Skeletal muscle tissue (tissue), 4 donors: ENCODE measurements around the gene FFAR2. TPM values are rescaled to one million over a fixed set of nuclear protein-coding genes. Genes with fewer than 3 reads are reported as not detected.
"Not testable (repeated sequence)": the region's sequence is repeated elsewhere in the genome, so short reads cannot be mapped to it uniquely, and the experiment has no call there.

Experiments used
- H3K27ac ChIP-seq: one replicate; pipeline ENCODE4 v1.7.0; 2013; ENCODE audit warnings: mild to moderate bottlenecking, low read depth, low read length, inconsistent platforms
- H3K27me3 ChIP-seq, 3 donors: one replicate each; pipeline ENCODE4 v1.7.0; 2013; ENCODE audit warnings: low read length in 3 of 3; ENCODE audit not compliant: control insufficient read depth in 3 of 3, insufficient read depth in 3 of 3
- H3K36me3 ChIP-seq, 3 donors: one replicate each; pipeline ENCODE4 v1.7.0; 2013; ENCODE audit warnings: low read length in 3 of 3; ENCODE audit not compliant: control insufficient read depth in 3 of 3, insufficient read depth in 3 of 3
- H3K4me1 ChIP-seq, 3 donors: one replicate each; pipeline ENCODE4 v1.7.0; 2013; ENCODE audit warnings: low read length in 3 of 3, mild to moderate bottlenecking in 3 of 3; ENCODE audit not compliant: control insufficient read depth in 3 of 3, insufficient read depth in 3 of 3
- H3K4me3 ChIP-seq, 3 donors: one replicate each; pipeline ENCODE4 v1.7.0; 2013; ENCODE audit warnings: low read length in 3 of 3
- H3K9ac ChIP-seq, 3 donors: one replicate each; pipeline ENCODE4 v1.7.0; 2013; ENCODE audit warnings: low read length in 3 of 3, mild to moderate bottlenecking in 3 of 3, moderate library complexity in 2 of 3, low read depth in 1 of 3
- H3K9me3 ChIP-seq, 3 donors: one replicate each; pipeline ENCODE4 v1.7.0; 2013; ENCODE audit warnings: low read length in 3 of 3; ENCODE audit not compliant: control insufficient read depth in 3 of 3
- total RNA-seq: library from RNA; depleted of rRNA; stranded (reverse); fragments of >200 nt; gene quantifications from one replicate; pipeline ENCODE4 v1.2.3, GENCODE V29; 2014
- donor health status: Osteomylitis.

The FFAR2 gene
- total RNA-seq, 1 donor from 2014 or later, result 1.0 TPM

DNA sequence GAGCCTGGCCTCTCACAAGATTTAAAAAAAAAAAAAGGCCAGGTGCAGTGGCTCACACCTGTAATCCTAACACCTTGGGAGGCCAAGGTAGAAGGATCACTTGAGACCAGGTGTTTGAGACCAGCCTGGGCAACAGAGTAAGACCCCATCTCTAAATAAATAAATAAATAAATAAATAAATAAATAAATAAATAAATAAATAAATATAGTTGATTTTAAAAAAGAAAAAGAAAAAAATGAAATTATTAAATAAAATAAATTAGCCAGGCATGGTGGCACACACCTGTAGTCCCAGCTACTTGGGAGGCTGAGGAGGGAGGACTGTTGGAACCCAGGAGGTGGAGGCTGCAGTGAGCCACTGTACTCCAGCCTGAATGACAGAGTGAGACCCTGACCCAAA is 13.7 kb downstream of the FFAR2 start:
- not testable (repeated sequence) for H3K27ac ChIP-seq, H3K9ac ChIP-seq, H3K9me3 ChIP-seq, H3K36me3 ChIP-seq, H3K27me3 ChIP-seq, H3K4me3 ChIP-seq
- peaks cover 16 to 22% (median 19%) of the 10 kb centered on the region in 3 donors for H3K4me1 ChIP-seq

DNA sequence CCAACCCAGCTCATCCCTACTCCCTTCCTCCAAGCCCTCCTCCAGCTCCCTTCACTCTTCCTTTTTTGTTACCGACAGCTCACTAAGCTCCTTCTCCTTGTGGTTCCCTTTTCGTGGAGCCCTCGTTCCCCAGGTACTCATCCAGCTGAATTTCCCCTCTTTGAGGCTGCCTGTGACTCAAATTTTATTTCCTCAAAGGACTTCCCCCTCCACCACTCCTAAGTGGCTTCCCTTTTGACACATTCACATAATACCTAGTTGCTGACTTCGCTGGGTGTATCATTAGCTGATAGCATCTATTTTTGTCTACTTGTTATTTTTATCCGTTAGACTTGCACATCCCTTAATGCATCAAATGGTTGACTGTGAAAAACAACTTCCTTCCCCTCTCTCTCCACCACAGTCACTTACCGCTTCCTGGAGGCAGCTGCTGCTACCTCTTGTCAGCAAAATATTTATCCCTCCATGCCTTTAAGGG is 14.5 kb downstream of the FFAR2 start:
- Histone ChIP-seq H3K4me1 (peaks cover 16 to 22% (median 19%) of the 10 kb centered on the region in 3 donors), H3K9me3 (no peaks in the 10 kb centered on the region), H3K4me3 (no peak overlapping the region), H3K9ac (no peak overlapping the region), H3K36me3 (no peaks in the 10 kb centered on the region), H3K27ac (no peak overlapping the region), H3K27me3 (no peaks in the 10 kb centered on the region)

DNA sequence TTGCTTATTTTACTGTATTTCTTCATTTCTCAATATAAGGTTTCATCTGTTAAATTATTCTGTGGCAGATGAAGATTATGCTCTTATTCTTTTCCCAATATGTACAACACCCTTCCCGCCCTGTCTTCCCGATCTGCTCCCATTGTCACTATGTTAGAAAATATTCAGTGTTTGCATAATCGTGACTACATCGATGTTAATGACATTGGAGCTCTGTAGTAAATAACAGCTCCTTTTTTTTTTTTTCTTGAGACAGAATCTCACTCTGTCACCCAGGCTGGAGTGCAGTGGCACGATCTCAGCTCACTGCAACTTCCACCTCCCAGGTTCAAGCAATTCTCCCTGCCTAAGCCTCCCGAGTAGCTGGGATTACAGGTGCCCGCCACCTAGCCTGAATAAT is 14.9 kb downstream of the FFAR2 start:
- not testable (repeated sequence) for H3K9ac ChIP-seq, H3K36me3 ChIP-seq, H3K27me3 ChIP-seq, H3K4me3 ChIP-seq, H3K9me3 ChIP-seq, H3K27ac ChIP-seq
- peaks cover 16 to 22% (median 19%) of the 10 kb centered on the region in 3 donors for H3K4me1 ChIP-seq

DNA sequence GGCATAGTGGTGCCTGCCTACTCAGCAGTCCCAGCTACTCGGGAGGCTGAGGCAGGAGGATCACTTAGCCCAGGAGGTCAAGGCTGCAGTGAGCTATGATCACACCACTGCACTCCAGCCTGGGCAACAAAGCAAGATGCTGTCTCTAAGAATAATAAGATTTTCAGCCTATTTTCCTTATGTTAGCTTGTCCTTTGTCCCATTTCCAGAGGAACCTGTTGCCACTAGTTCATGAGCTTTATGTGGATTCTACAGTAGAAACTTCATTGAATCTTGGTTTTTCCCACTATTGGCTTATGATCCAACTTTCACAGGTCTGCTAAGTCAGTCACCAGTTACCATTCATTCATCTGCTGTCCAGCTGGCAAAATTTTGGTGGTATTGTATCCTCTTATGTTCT is 18.2 kb downstream of the FFAR2 start:
- Histone ChIP-seq H3K27ac (no peak overlapping the region), H3K9ac (no peak overlapping the region), H3K4me3 (no peak overlapping the region), H3K9me3 (no peaks in the 10 kb centered on the region), H3K27me3 (no peaks in the 10 kb centered on the region), H3K4me1 (peaks cover 0 to 6% (median 5%) of the 10 kb centered on the region in 3 donors), H3K36me3 (no peaks in the 10 kb centered on the region)

DNA sequence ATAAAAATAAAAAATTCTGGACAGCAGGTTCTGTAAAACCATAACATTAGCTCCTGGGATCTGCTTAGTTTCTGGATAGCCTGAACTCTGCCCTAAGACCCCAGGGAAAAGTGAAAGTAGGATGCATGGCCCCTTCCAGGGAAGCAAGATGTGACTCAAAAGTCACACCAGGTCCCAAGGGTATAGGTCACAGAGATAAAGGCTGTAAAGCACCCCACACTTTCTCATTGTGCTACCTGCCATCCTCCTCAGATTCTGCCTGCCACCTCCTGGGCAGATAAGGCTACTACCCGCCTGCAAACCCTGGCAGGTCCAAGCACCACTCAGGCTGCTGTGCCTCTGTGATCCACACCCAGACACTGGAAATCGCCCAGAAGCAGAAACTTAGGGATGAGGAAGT is 20.6 kb downstream of the FFAR2 start:
- H3K36me3 ChIP-seq, result no peaks in the 10 kb centered on the region
- H3K27me3 ChIP-seq, result no peaks in the 10 kb centered on the region
- no peaks in the 10 kb centered on the region for H3K4me1 ChIP-seq
- no peak overlapping the region for H3K4me3 ChIP-seq
- H3K9me3 ChIP-seq, result no peaks in the 10 kb centered on the region
- H3K27ac ChIP-seq, result no peak overlapping the region
- no peak overlapping the region for H3K9ac ChIP-seq

DNA sequence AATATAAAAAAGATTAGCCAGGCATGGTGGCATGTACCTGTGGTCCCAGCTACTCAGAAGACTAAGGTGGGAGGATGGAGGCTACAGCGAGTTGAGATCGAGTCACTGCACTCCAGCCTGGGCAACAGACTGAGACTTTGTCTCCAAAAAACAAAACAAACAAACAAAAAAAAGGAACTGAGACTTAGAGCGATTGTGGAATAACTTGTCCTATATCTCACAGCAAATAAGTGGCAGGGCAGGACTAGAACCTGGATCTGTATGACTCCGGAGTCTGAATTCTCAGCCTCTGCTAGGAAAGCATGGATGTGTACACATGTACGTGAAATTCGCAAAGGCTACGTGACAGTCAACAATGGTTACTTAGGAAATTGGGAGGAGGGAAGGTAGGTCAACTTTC is 22.1 kb downstream of the FFAR2 start:
- H3K4me1 ChIP-seq, result no peaks in the 10 kb centered on the region
- no peaks in the 10 kb centered on the region for H3K36me3 ChIP-seq
- no peak overlapping the region for H3K27ac ChIP-seq
- H3K9ac ChIP-seq, result no peak overlapping the region
- no peaks in the 10 kb centered on the region for H3K9me3 ChIP-seq
- H3K27me3 ChIP-seq, result no peaks in the 10 kb centered on the region
- no peak overlapping the region for H3K4me3 ChIP-seq

DNA sequence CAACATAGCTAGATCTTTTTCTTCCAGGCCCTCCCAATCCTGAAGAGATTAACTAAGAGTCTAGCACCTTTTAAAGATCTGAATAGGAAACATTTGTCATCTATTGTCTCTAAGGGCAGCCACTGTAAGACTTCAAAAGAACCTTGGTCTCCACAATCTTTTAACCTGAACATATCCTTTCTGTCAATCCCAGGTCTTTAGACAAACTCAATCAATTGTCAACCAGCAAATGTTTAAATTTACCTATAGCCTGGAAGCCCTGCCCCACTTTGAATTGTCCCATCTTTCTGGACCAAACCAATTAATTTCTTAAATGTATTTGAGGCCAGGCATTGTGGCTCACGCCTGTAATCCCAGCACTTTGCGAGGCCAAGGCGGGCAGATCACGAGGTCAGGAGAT is 23.0 kb downstream of the FFAR2 start:
- H3K27ac ChIP-seq, H3K4me3 ChIP-seq, H3K9me3 ChIP-seq, H3K9ac ChIP-seq, H3K36me3 ChIP-seq, H3K4me1 ChIP-seq, H3K27me3 ChIP-seq: not testable (repeated sequence)

DNA sequence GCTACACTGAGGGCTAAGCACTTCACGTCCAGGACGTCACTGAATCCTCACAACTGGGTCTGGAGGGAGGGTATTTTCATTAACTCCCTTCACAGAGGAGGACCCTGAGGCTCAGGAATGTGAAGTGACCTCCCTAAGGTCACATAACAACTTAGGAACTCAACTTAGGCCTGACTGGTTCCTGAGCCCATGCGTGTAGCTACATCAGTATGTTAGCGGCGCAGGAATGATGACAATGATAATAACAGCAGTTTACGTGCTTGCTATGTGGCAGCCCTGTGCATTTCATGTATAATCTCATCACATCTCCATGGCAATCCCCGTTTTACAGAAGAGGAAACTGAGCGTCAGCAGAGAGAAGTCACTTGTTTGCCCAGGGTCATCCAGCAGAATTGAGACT is 23.9 kb downstream of the FFAR2 start:
- H3K27ac ChIP-seq, result no peak overlapping the region
- H3K9me3 ChIP-seq, result no peaks in the 10 kb centered on the region
- no peaks in the 10 kb centered on the region for H3K36me3 ChIP-seq
- H3K4me3 ChIP-seq, result no peak overlapping the region
- no peaks in the 10 kb centered on the region for H3K4me1 ChIP-seq
- H3K9ac ChIP-seq, result no peak overlapping the region
- H3K27me3 ChIP-seq, result peaks cover 0 to 6% (median 0%) of the 10 kb centered on the region in 3 donors

DNA sequence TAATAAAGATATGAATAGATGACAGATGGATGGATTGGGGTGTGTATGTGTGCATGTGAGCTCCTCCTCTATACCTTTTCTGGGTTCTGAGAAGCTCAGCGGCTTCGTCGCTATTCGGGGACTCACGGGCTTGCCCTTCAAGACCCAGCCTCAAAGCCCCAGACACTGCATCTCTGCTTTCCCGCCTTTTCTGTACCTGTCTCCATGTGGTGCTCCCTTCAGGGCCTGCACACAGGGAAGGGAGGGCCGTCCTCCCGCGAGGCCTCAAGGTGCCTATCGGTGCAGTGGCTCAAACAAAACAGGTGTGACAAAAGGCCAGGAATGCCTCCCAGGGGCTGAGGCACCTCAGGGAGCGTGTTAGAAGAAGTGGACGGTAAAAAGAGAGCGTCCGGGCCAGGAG is 26.0 kb downstream of the FFAR2 start:
- no peaks in the 10 kb centered on the region for H3K4me1 ChIP-seq
- no peaks in the 10 kb centered on the region for H3K36me3 ChIP-seq
- H3K9me3 ChIP-seq, result no peaks in the 10 kb centered on the region
- no peak overlapping the region for H3K9ac ChIP-seq
- H3K27me3 ChIP-seq, result peaks cover 0 to 6% (median 0%) of the 10 kb centered on the region in 3 donors
- H3K4me3 ChIP-seq, result no peak overlapping the region
- H3K27ac ChIP-seq, result no peak overlapping the region

DNA sequence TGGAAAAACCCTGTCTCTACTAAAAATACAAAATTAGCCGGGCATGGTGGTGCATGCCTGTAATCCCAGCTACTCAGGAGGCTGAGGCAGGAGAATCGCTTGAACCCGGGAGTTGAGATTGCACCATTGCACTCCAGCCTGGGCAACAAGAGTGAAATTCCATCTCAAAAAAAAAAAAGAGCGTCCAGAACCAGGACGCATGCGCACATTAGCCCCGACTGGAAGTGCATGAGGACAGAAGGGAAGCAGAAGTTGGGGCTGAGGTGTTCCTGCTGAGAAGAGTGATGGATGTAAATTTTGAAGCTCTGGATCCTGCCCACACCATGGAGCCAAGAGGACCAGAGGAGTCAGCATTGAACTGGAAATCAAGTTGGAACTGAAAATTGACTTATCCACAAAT is 26.5 kb downstream of the FFAR2 start:
- not testable (repeated sequence) for H3K9me3 ChIP-seq, H3K9ac ChIP-seq, H3K4me3 ChIP-seq, H3K36me3 ChIP-seq, H3K4me1 ChIP-seq, H3K27me3 ChIP-seq, H3K27ac ChIP-seq

DNA sequence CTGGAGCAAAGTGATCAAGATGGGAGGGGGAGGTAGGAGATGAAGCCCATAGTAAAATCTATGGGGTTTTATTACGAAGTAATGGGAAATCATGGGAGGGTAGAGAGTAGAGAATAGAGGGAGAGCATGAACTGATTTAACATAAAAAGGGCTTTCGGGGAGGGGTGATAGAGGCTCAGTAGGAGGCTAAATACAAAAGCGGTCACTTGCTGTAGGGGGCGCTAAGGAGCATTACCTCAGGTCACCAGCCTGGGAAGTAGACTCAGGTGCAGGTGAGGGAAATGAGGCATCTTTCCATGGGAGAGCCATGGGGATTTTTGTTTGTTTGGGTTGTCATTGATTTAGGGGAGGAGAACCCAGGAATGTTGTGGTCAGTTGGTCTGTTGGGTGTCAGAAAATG is 28.1 kb downstream of the FFAR2 start:
- Histone ChIP-seq H3K9ac (no peak overlapping the region), H3K27me3 (peaks cover 0 to 6% (median 0%) of the 10 kb centered on the region in 3 donors), H3K36me3 (no peaks in the 10 kb centered on the region), H3K4me1 (no peaks in the 10 kb centered on the region), H3K27ac (no peak overlapping the region), H3K4me3 (no peak overlapping the region), H3K9me3 (no peaks in the 10 kb centered on the region)
